Measurements from ENCODE around the gene PAX7. TPM values are rescaled to one million over a fixed set of nuclear protein-coding genes. Genes with fewer than 3 reads are reported as not detected.

The PAX7 gene
- total and polyA plus RNA-seq, 9 of the 15 experiments (the other 6 are each of a cell fraction or from before 2014, with no cell fraction given), result not detected

GRCh38 chr1:18734461-18735223, 104.0 kb downstream of the PAX7 start (continued):
- TF ChIP-seq CLOCK (CRISPR knock-in tag; IDR thresholded peaks at IDR 0.05; ENCODE audit: borderline replicate concordance), result no peak
- TF ChIP-seq STAG1 (CRISPR knock-in tag; IDR thresholded peaks at IDR 0.05; ENCODE audit: borderline replicate concordance), result no peak
- TF ChIP-seq MAX (CRISPR knock-in tag; IDR thresholded peaks at IDR 0.05), result no peak
- TF ChIP-seq CBX3 (IDR thresholded peaks at IDR 0.05; ENCODE audit: borderline replicate concordance in 1 of 2, low read length in 2 of 2), result no peak
- no peak for TF ChIP-seq KLF10 (CRISPR knock-in tag; IDR thresholded peaks at IDR 0.05)
